ENCODE results near the gene ZNF608.
A peak's percentile ranks its signal among the peaks of the same experiment; 100 is the strongest.

The ZNF608 gene

GRCh38 chr5:124746916-124747790 lies 714 bp upstream of the ZNF608 start:
- Histone ChIP-seq H3K4me1 (ENCODE audit: control insufficient read depth in 1 of 2, insufficient read depth in 1 of 2, low read depth in 1 of 2, low read length in 1 of 2) (peaks cover 39 to 46% of the 10 kb centered on the region in 2 experiments), H3K4me3 (ENCODE audit: low read depth in 1 of 2, low read length in 1 of 2) (peak overlapping the region; percentile 60 to 66), H3K9me3 (no peaks in the 10 kb centered on the region), H3K36me3 (no peaks in the 10 kb centered on the region), H3K27ac (peak overlapping the region; percentile 57), H3K27me3 (peaks cover 56% of the 10 kb centered on the region)
- TF ChIP-seq CTCF (IDR thresholded peaks at IDR 0.05): no peak

GRCh38 chr5:124745007-124745927 lies 1.2 kb downstream of the ZNF608 start:
- Histone ChIP-seq H3K27me3 (peaks cover 53% of the 10 kb centered on the region), H3K9me3 (no peaks in the 10 kb centered on the region), H3K4me3 (ENCODE audit: low read depth in 1 of 2, low read length in 1 of 2) (no peak overlapping the region), H3K27ac (no peak overlapping the region), H3K4me1 (ENCODE audit: control insufficient read depth in 1 of 2, insufficient read depth in 1 of 2, low read depth in 1 of 2, low read length in 1 of 2) (peaks cover 39 to 46% of the 10 kb centered on the region in 2 experiments), H3K36me3 (no peaks in the 10 kb centered on the region)
- TF ChIP-seq CTCF (IDR thresholded peaks at IDR 0.05): no peak

DNA sequence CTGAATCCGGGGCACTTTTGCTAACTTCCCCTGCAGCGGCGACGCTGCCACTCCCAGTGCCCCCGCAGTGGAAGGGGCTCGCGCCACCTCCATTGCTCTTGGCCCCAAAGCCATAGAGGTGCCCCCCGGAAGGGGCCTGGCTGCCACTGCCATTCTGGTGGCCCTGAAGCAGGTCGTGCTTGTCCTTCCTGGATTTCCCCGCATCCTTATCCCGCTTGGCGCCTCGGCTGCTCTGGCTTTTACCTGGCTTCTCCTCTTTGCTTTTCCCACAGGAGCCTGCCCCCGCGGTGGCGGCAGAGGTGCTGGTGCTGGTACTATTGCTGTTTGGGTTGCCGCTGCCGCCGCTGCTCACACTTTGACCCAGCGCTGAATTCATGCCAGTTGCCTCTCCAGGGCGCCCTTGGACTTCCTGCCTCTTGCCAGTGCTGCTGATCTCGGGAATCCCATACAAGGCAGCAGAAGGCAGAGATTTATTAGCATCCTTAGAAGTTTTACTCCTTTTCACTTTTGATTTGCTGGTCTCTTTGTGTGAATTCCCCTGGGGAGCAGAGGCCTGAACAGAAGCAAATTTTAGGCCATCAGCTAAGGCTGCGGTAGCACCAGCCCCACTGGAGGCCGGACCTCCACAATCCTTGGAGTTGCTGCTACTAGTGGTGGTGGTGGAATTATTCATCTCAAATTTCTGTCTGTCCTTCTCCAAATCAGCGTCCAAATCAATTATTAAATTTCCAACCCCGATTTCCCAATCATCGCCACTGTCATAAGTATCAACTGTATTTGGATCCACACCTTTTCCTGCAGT lies 2.1 kb downstream of the ZNF608 start:
- no peak overlapping the region for H3K27ac ChIP-seq
- H3K27me3 ChIP-seq: peaks cover 44% of the 10 kb centered on the region
- H3K9me3 ChIP-seq: no peaks in the 10 kb centered on the region
- no peaks in the 10 kb centered on the region for H3K36me3 ChIP-seq
- TF ChIP-seq CTCF (IDR thresholded peaks at IDR 0.05): no peak
- peaks cover 39 to 46% of the 10 kb centered on the region in 2 experiments for H3K4me1 ChIP-seq (ENCODE audit: control insufficient read depth in 1 of 2, insufficient read depth in 1 of 2, low read depth in 1 of 2, low read length in 1 of 2)
- peak overlapping the region; percentile 25 to 45 for H3K4me3 ChIP-seq (ENCODE audit: low read depth in 1 of 2, low read length in 1 of 2)

DNA sequence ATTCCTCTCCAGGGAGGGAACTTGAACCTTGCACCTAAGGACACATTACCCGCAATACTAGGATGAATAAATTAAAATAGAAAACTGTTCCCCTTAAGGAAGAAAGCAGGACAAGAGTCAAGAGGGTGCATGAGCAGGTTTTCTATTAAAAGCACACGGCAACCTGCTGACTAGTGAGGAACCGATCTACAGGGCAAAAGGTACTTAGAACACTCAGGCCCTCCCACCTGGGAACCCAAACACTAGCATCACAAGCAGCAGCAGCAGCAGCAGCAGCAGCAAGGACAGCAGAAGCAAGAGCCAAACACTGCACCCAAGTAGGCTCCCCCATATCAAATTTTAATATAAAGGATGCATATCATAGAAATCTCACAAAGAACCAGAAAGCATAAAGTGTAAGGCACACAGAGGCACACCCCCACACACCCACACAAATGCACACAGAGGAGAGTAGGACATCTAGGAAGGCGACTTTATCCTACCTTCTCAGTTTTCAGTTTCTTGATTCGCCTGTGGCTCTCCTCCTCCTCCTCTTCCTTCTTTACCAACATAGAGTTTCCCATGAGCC lies 2.8 kb downstream of the ZNF608 start:
- no peaks in the 10 kb centered on the region for H3K9me3 ChIP-seq
- peaks cover 39% of the 10 kb centered on the region in 2 experiments for H3K4me1 ChIP-seq (ENCODE audit: control insufficient read depth in 1 of 2, insufficient read depth in 1 of 2, low read depth in 1 of 2, low read length in 1 of 2)
- TF ChIP-seq CTCF (IDR thresholded peaks at IDR 0.05): no peak
- H3K27ac ChIP-seq: no peak overlapping the region
- peaks cover 42% of the 10 kb centered on the region for H3K27me3 ChIP-seq
- peak overlapping the region; percentile 25 to 45 for H3K4me3 ChIP-seq (ENCODE audit: low read depth in 1 of 2, low read length in 1 of 2)
- no peaks in the 10 kb centered on the region for H3K36me3 ChIP-seq
